Astrocyte (in vitro differentiated cells and primary cell): ENCODE data around the gene DIAPH3. TPM values are rescaled to one million over a fixed set of nuclear protein-coding genes. Genes with fewer than 3 reads are reported as not detected.

ENCODE experiments used
- DNase-seq: peaks from one replicate; pipeline ENCODE4 v3.0.0-alpha.2; 2010; ENCODE audit warnings: low read depth
- FAIRE-seq: peaks from 2 replicates; lab custom pipeline; 2011; peaks lifted over from hg19 to GRCh38; lab: Jason Lieb, UNC
- H2AFZ ChIP-seq: 2 replicates; pipeline ENCODE4 v1.6.0; 2012; ENCODE audit warnings: low read depth, low read length, inconsistent platforms
- H3K27ac ChIP-seq: 2 replicates; pipeline ENCODE4 v1.5.1; 2011; ENCODE audit warnings: low read depth, low read length, inconsistent platforms
- H3K27me3 ChIP-seq: 2 replicates; pipeline ENCODE4 v1.6.0; 2011; ENCODE audit warnings: low read length, inconsistent platforms; ENCODE audit not compliant: insufficient read depth
- H3K36me3 ChIP-seq: 2 replicates; pipeline ENCODE4 v1.5.1; 2011; ENCODE audit warnings: low read length, inconsistent platforms; ENCODE audit not compliant: insufficient read depth
- H3K4me1 ChIP-seq: 2 replicates; pipeline ENCODE4 v1.5.1; 2011; ENCODE audit warnings: low read length, inconsistent platforms; ENCODE audit not compliant: insufficient read depth
- H3K4me2 ChIP-seq: 2 replicates; pipeline ENCODE4 v1.6.0; 2012; ENCODE audit warnings: low read length, inconsistent platforms
- H3K4me3 ChIP-seq: 2 replicates; pipeline ENCODE4 v1.5.1; 2011; ENCODE audit warnings: low read depth, mild to moderate bottlenecking, low read length, inconsistent platforms; ENCODE audit not compliant: insufficient read depth
- H3K79me2 ChIP-seq: 2 replicates; pipeline ENCODE4 v1.6.0; 2012; ENCODE audit warnings: mild to moderate bottlenecking, low read length, inconsistent platforms; ENCODE audit not compliant: insufficient read depth
- H3K9ac ChIP-seq: 2 replicates; pipeline ENCODE4 v1.6.0; 2012; ENCODE audit warnings: mild to moderate bottlenecking, low read length, inconsistent platforms
- H3K9me3 ChIP-seq: 2 replicates; pipeline ENCODE4 v1.5.1; 2012; ENCODE audit warnings: low read depth, mild to moderate bottlenecking, low read length, inconsistent platforms; ENCODE audit not compliant: insufficient read depth
- H4K20me1 ChIP-seq: 2 replicates; pipeline ENCODE4 v1.6.0; 2012; ENCODE audit warnings: low read length, inconsistent platforms; ENCODE audit not compliant: insufficient read depth
- H3K27ac Mint-ChIP-seq: one replicate; pipeline ENCODE4 v1.8.0; 2021; ENCODE audit warnings: mild to moderate bottlenecking, mixed read lengths; ENCODE audit not compliant: unreplicated experiment
- H3K27me3 Mint-ChIP-seq: one replicate; pipeline ENCODE4 v1.8.0; 2021; ENCODE audit warnings: low read depth, mixed read lengths; ENCODE audit not compliant: unreplicated experiment
- H3K36me3 Mint-ChIP-seq: one replicate; pipeline ENCODE4 v1.8.0; 2021; ENCODE audit warnings: low read depth, mixed read lengths; ENCODE audit not compliant: unreplicated experiment
- H3K4me1 Mint-ChIP-seq: one replicate; pipeline ENCODE4 v1.8.0; 2021; ENCODE audit warnings: low read depth, mixed read lengths; ENCODE audit not compliant: unreplicated experiment
- H3K4me3 Mint-ChIP-seq: one replicate; pipeline ENCODE4 v1.8.0; 2021; ENCODE audit warnings: mild to moderate bottlenecking, moderate library complexity, mixed read lengths; ENCODE audit not compliant: unreplicated experiment
- H3K9me3 Mint-ChIP-seq: one replicate; pipeline ENCODE4 v1.8.0; 2021; ENCODE audit warnings: mild to moderate bottlenecking, mixed read lengths; ENCODE audit not compliant: unreplicated experiment
- EZH2 ChIP-seq: IDR thresholded peaks from 2 replicates; pipeline ENCODE4 v1.6.1; 2012; ENCODE audit warnings: mild to moderate bottlenecking, low read length, inconsistent platforms; ENCODE audit not compliant: insufficient read depth
- total RNA-seq: library from RNA; stranded (reverse); gene quantifications from 2 replicates; pipeline ENCODE4 v1.2.1, GENCODE V29; 2021
- TF ChIP-seq, protein P1 (sequence below): IDR thresholded peaks from 2 replicates; pipeline ENCODE4 v1.5.1; 2011; ENCODE audit warnings: low read depth, mild to moderate bottlenecking, inconsistent platforms, low read length, moderate library complexity; ENCODE audit not compliant: insufficient read depth

Gene DIAPH3
- total RNA-seq, 1 donor from 2014 or later: 19.0 TPM

DNA sequence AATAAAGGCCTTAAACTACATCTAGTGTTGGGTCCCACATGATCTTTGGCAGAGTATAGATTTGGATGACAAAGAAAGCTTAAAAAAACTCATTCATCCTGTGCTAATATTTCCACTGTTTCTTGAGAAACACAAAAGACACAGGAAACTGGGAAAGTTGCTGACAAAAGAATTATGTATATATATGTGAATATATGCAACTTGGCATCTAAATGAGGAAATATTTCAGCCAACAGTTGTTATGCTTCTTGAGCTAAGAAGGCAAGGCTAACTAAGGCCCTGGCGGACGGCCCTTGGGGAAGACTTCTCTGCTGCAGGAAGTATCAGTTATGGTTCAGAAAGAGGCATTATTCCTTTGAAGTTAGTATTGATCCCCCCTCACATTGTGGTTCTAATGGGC lies 491.8 kb downstream of the DIAPH3 start:
- Mint-ChIP-seq H3K4me3 (no peak overlapping the region), H3K27ac (no peak overlapping the region), H3K9me3 (no peaks in the 10 kb centered on the region), H3K27me3 (no peaks in the 10 kb centered on the region), H3K36me3 (no peaks in the 10 kb centered on the region), H3K4me1 (peaks cover 12% of the 10 kb centered on the region)
- no peak overlapping the region for H3K4me2 ChIP-seq
- no peaks in the 10 kb centered on the region for H3K9me3 ChIP-seq
- no peaks in the 10 kb centered on the region for H4K20me1 ChIP-seq
- no peak for FAIRE-seq
- no peak overlapping the region for H3K4me3 ChIP-seq
- no peak overlapping the region for H2AFZ ChIP-seq
- H3K9ac ChIP-seq: no peak overlapping the region
- H3K27me3 ChIP-seq: no peaks in the 10 kb centered on the region
- no peaks in the 10 kb centered on the region for H3K36me3 ChIP-seq
- no peak overlapping the region for H3K27ac ChIP-seq
- H3K79me2 ChIP-seq: no peaks in the 10 kb centered on the region
- H3K4me1 ChIP-seq: no peaks in the 10 kb centered on the region
- TF ChIP-seq, protein P1, sequence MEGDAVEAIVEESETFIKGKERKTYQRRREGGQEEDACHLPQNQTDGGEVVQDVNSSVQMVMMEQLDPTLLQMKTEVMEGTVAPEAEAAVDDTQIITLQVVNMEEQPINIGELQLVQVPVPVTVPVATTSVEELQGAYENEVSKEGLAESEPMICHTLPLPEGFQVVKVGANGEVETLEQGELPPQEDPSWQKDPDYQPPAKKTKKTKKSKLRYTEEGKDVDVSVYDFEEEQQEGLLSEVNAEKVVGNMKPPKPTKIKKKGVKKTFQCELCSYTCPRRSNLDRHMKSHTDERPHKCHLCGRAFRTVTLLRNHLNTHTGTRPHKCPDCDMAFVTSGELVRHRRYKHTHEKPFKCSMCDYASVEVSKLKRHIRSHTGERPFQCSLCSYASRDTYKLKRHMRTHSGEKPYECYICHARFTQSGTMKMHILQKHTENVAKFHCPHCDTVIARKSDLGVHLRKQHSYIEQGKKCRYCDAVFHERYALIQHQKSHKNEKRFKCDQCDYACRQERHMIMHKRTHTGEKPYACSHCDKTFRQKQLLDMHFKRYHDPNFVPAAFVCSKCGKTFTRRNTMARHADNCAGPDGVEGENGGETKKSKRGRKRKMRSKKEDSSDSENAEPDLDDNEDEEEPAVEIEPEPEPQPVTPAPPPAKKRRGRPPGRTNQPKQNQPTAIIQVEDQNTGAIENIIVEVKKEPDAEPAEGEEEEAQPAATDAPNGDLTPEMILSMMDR: no peak
- no peak for TF ChIP-seq EZH2
- no peak for DNase-seq

DNA sequence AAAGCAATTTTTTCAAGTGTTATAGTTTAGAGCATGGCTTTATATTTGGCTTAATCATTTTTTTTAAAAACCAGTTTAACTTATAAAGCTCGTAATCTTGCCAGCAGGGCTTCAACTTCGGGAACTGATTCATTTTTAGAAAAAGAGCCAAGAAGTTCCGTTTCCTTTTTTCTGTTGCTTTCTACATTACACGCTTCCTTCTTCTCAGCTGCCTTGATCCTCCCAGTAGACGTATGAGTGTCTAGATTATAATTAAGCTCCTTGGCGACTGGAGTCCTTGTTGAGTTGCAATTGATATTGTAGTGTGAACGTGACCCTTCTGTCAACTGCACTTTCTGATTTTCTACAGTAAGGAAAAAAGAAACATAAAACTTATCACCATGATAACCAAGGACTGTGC lies 497.2 kb downstream of the DIAPH3 start:
- Mint-ChIP-seq H3K27me3 (no peaks in the 10 kb centered on the region), H3K4me1 (no peaks in the 10 kb centered on the region), H3K4me3 (no peak overlapping the region), H3K27ac (no peak overlapping the region), H3K36me3 (peaks cover 8% of the 10 kb centered on the region), H3K9me3 (peaks cover 2% of the 10 kb centered on the region)
- TF ChIP-seq, protein P1: no peak
- no peak for TF ChIP-seq EZH2
- no peak for DNase-seq
- Histone ChIP-seq H3K4me1 (no peaks in the 10 kb centered on the region), H3K79me2 (no peaks in the 10 kb centered on the region), H3K27me3 (no peaks in the 10 kb centered on the region), H3K27ac (no peak overlapping the region), H2AFZ (no peak overlapping the region), H3K9me3 (no peaks in the 10 kb centered on the region), H3K4me2 (no peak overlapping the region), H3K36me3 (no peaks in the 10 kb centered on the region), H3K9ac (no peak overlapping the region), H4K20me1 (no peaks in the 10 kb centered on the region), H3K4me3 (no peak overlapping the region)
- FAIRE-seq: no peak

DNA sequence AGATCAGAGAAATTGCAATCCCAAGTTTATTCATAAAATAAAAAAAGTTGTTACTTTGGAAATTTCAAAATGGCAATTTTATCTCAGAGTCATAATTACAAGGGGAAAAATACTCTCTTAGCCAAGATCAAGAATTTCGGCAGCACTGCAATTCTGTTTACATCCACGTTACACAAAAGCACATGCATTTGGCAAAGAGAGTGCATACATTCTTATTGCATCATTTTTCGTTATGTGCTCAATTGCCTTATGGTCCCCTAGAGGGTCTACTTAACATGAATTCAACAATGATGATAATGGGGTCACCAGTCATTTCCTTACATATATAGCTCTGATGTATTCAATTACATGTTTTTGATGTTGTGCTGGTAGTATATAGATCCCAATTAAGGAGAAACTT lies 498.0 kb downstream of the DIAPH3 start:
- Histone ChIP-seq H2AFZ (no peak overlapping the region), H3K27me3 (no peaks in the 10 kb centered on the region), H3K9ac (no peak overlapping the region), H3K4me1 (no peaks in the 10 kb centered on the region), H3K79me2 (no peaks in the 10 kb centered on the region), H3K36me3 (no peaks in the 10 kb centered on the region), H3K9me3 (no peaks in the 10 kb centered on the region), H3K27ac (no peak overlapping the region), H3K4me3 (no peak overlapping the region), H4K20me1 (no peaks in the 10 kb centered on the region), H3K4me2 (no peak overlapping the region)
- Mint-ChIP-seq H3K36me3 (peaks cover 8% of the 10 kb centered on the region), H3K9me3 (peaks cover 2% of the 10 kb centered on the region), H3K27me3 (no peaks in the 10 kb centered on the region), H3K4me3 (no peak overlapping the region), H3K27ac (no peak overlapping the region), H3K4me1 (no peaks in the 10 kb centered on the region)
- no peak for DNase-seq
- no peak for TF ChIP-seq EZH2
- TF ChIP-seq, protein P1: no peak
- no peak for FAIRE-seq
